ENCODE results near the gene N4BP3.

The N4BP3 gene

GRCh38 chr5:178093134-178093533 lies 20.2 kb upstream of the N4BP3 start:
- Histone ChIP-seq H3K27me3 (ENCODE audit: insufficient read depth, low read depth) (no peaks in the 10 kb centered on the region), H3K27ac (no peak overlapping the region), H3K4me2 (no peak overlapping the region), H4K20me1 (ENCODE audit: insufficient read depth) (no peaks in the 10 kb centered on the region), H3K36me3 (ENCODE audit: insufficient read depth) (no peaks in the 10 kb centered on the region), H3K4me3 (IDR thresholded peaks at IDR 0.05; ENCODE audit: insufficient read depth, low read depth, low read length) (no peak overlapping the region), H3K4me1 (ENCODE audit: low read depth, poor library complexity, severe bottlenecking) (no peaks in the 10 kb centered on the region), H3K9ac (no peak overlapping the region), H2AFZ (ENCODE audit: low read depth) (no peak overlapping the region), H3K79me2 (ENCODE audit: insufficient read depth, low read depth) (no peaks in the 10 kb centered on the region)
- TF ChIP-seq CTCF (conservative IDR thresholded peaks at IDR 0.05; ENCODE audit: low read depth, low read length), result no peak

DNA sequence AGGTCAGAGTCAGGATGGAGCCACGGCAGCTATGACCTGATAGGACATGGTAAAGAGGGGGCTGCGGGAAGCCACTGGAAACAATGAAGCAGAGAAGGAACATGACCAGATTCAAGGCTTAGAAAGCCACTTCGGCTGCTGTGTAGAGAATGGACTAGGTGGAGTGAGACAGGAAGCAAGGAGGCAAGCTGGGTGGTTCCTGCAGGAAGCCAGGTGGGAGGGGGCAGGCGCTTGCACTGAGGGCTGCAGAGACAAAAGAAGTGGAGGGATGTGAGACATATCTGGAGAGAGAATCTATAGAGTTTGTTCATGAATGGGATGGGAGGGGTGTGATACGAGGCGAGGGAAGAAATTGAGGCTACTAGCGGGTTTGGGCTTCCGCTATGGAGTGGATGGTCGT lies 19.0 kb upstream of the N4BP3 start:
- H3K36me3 ChIP-seq (ENCODE audit: insufficient read depth), result no peaks in the 10 kb centered on the region
- no peak for TF ChIP-seq CTCF (conservative IDR thresholded peaks at IDR 0.05; ENCODE audit: low read depth, low read length)
- no peaks in the 10 kb centered on the region for H3K79me2 ChIP-seq (ENCODE audit: insufficient read depth, low read depth)
- no peak overlapping the region for H3K9ac ChIP-seq
- H3K4me3 ChIP-seq (IDR thresholded peaks at IDR 0.05; ENCODE audit: insufficient read depth, low read depth, low read length), result no peak overlapping the region
- no peaks in the 10 kb centered on the region for H3K4me1 ChIP-seq (ENCODE audit: low read depth, poor library complexity, severe bottlenecking)
- no peak overlapping the region for H3K27ac ChIP-seq
- no peak overlapping the region for H3K4me2 ChIP-seq
- no peaks in the 10 kb centered on the region for H3K27me3 ChIP-seq (ENCODE audit: insufficient read depth, low read depth)
- no peaks in the 10 kb centered on the region for H4K20me1 ChIP-seq (ENCODE audit: insufficient read depth)
- H2AFZ ChIP-seq (ENCODE audit: low read depth), result no peak overlapping the region

DNA sequence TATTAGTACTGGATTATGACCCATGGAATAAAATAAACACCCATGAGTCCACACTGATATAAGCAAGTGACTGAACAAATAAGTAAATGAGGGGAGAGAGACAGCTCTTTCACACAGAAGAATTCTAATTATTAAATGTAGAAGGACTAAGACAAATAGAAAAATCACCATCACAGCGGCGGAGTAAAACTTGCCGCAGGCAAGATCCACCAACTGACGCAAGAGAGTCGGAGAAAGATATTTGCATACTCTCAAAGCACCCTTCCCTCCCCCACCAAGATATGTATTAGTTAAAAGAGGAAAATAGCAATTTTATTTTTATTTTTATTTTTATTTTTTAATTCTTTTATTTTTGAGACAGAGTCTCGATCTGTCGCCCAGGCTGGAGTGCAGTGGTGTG lies 14.6 kb upstream of the N4BP3 start:
- H3K4me1 ChIP-seq (ENCODE audit: low read depth, poor library complexity, severe bottlenecking), result no peaks in the 10 kb centered on the region
- TF ChIP-seq CTCF (conservative IDR thresholded peaks at IDR 0.05; ENCODE audit: low read depth, low read length), result no peak
- no peak overlapping the region for H3K4me3 ChIP-seq (IDR thresholded peaks at IDR 0.05; ENCODE audit: insufficient read depth, low read depth, low read length)
- no peak overlapping the region for H3K4me2 ChIP-seq
- no peak overlapping the region for H3K9ac ChIP-seq
- H3K36me3 ChIP-seq (ENCODE audit: insufficient read depth), result no peaks in the 10 kb centered on the region
- H2AFZ ChIP-seq (ENCODE audit: low read depth), result no peak overlapping the region
- H4K20me1 ChIP-seq (ENCODE audit: insufficient read depth), result no peaks in the 10 kb centered on the region
- no peaks in the 10 kb centered on the region for H3K27me3 ChIP-seq (ENCODE audit: insufficient read depth, low read depth)
- H3K79me2 ChIP-seq (ENCODE audit: insufficient read depth, low read depth), result no peaks in the 10 kb centered on the region
- H3K27ac ChIP-seq, result no peak overlapping the region

- no peaks in the 10 kb centered on the region for H3K36me3 ChIP-seq (ENCODE audit: insufficient read depth)
- no peak overlapping the region for H2AFZ ChIP-seq (ENCODE audit: low read depth)
- H3K27me3 ChIP-seq (ENCODE audit: insufficient read depth, low read depth), result no peaks in the 10 kb centered on the region
- H3K4me3 ChIP-seq (IDR thresholded peaks at IDR 0.05; ENCODE audit: insufficient read depth, low read depth, low read length), result no peak overlapping the region
- no peaks in the 10 kb centered on the region for H3K79me2 ChIP-seq (ENCODE audit: insufficient read depth, low read depth)
- H3K9ac ChIP-seq, result no peak overlapping the region
- H3K27ac ChIP-seq, result no peak overlapping the region
- H3K4me2 ChIP-seq, result no peak overlapping the region
- H3K4me1 ChIP-seq (ENCODE audit: low read depth, poor library complexity, severe bottlenecking), result no peaks in the 10 kb centered on the region
- H4K20me1 ChIP-seq (ENCODE audit: insufficient read depth), result no peaks in the 10 kb centered on the region
- no peak for TF ChIP-seq CTCF (conservative IDR thresholded peaks at IDR 0.05; ENCODE audit: low read depth, low read length)
These were observed 9.7 kb upstream of the N4BP3 start for GRCh38 chr5:178103612-178104011.

DNA sequence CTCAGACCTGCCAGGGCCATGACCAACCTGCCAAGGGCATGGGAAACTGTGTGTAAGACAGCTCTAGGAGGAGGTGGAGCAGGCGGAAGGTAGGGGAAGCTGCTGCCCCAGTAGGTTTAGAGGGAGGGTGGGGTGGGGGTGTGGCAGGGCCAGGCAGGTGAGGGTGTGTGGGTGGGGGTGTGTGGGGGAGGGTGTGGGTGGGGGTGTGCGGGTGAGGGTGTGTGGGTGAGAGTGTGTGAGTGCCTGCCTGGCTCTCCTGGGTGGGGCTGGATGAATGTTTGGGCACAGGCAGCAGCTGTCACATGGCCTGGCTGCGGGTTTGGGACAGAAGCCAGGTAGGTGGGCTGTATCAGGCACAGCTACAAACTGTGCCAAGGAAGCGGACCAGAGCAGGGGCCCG lies 8.8 kb upstream of the N4BP3 start:
- H4K20me1 ChIP-seq (ENCODE audit: insufficient read depth), result no peaks in the 10 kb centered on the region
- no peak overlapping the region for H2AFZ ChIP-seq (ENCODE audit: low read depth)
- H3K4me1 ChIP-seq (ENCODE audit: low read depth, poor library complexity, severe bottlenecking), result no peaks in the 10 kb centered on the region
- H3K27me3 ChIP-seq (ENCODE audit: insufficient read depth, low read depth), result no peaks in the 10 kb centered on the region
- H3K27ac ChIP-seq, result no peak overlapping the region
- no peak overlapping the region for H3K4me2 ChIP-seq
- H3K9ac ChIP-seq, result no peak overlapping the region
- no peaks in the 10 kb centered on the region for H3K36me3 ChIP-seq (ENCODE audit: insufficient read depth)
- no peaks in the 10 kb centered on the region for H3K79me2 ChIP-seq (ENCODE audit: insufficient read depth, low read depth)
- no peak overlapping the region for H3K4me3 ChIP-seq (IDR thresholded peaks at IDR 0.05; ENCODE audit: insufficient read depth, low read depth, low read length)
- no peak for TF ChIP-seq CTCF (conservative IDR thresholded peaks at IDR 0.05; ENCODE audit: low read depth, low read length)

Data from KMS-11 (cell line).